K562 (cell line): ENCODE results near the gene TAAR9. TPM values are rescaled to one million over a fixed set of nuclear protein-coding genes. Genes with fewer than 3 reads are reported as not detected.

Experiments used
- ATAC-seq: fragments of 200-7000 bp; cut with Tn5 transposase; 3 replicates; pipeline ENCODE4 v1.9.1; 2020; ENCODE audit warnings: moderate library complexity
- BruUV-seq: library from RNA; stranded (reverse); fragments of 400-500 nt; replicated peaks from 2 replicates; lab custom pipeline; 2021; lab: Mats Ljungman, UMichigan
- CTCF ChIA-PET: fragments of 300-600 bp; formaldehyde crosslinking; extraction: SDS; loops from one replicate; lab custom pipeline; 2021; ENCODE audit warnings: low intra/inter-chr PET ratio; lab: Yijun Ruan, JAX
- POLR2A ChIA-PET: fragments of 300-600, 350-650 bp; sonication (Branson Sonifier 250); formaldehyde crosslinking; extraction: SDS; loops from one replicate; lab custom pipeline; 2021; ENCODE audit warnings: antibody characterized with exemption, inconsistent platforms; lab: Yijun Ruan, JAX
- DNase-seq, 4 experiments: peaks; one replicate each; pipeline versions ENCODE4 v3.0.0 to v3.0.0-alpha.2; 2011 to 2018; ENCODE audit warnings: low spot score in 3 of 4, mixed read lengths in 3 of 4; ENCODE audit errors: extremely low read depth in 1 of 4
- FAIRE-seq: peaks from 2 replicates; lab custom pipeline; 2011; peaks lifted over from hg19 to GRCh38; lab: Jason Lieb, UNC
- H2AFZ ChIP-seq: 2 replicates; pipeline ENCODE4 v1.6.0; 2011; ENCODE audit warnings: low read depth, low read length, control low read depth, inconsistent platforms
- H3K27ac ChIP-seq: fragments of 200-600 bp; 3 replicates; pipeline ENCODE4 v1.8.0; 2011; ENCODE audit warnings: low read depth, mild to moderate bottlenecking, control low read depth, inconsistent platforms, low read length, moderate library complexity, mixed read lengths; ENCODE audit errors: extremely low read depth
- H3K27me3 ChIP-seq, 2 experiments: fragments of 300-600 bp in 1 of 2; 2 replicates in 1 of 2; 3 replicates in 1 of 2; pipeline versions ENCODE4 v1.6.0 to v1.8.0; 2011; ENCODE audit warnings: inconsistent platforms in 2 of 2, low read length in 2 of 2, mild to moderate bottlenecking in 1 of 2, mixed read lengths in 1 of 2, moderate library complexity in 1 of 2; ENCODE audit not compliant: control insufficient read depth in 2 of 2, insufficient read depth in 2 of 2
- H3K36me3 ChIP-seq: fragments of 300-600 bp; 3 replicates; pipeline ENCODE4 v1.8.0; 2011; ENCODE audit warnings: mild to moderate bottlenecking, low read length, inconsistent platforms; ENCODE audit not compliant: control insufficient read depth, insufficient read depth
- H3K4me1 ChIP-seq, 2 experiments: fragments of 200-600 bp in 1 of 2; replicated peaks in 1 of 2; 2 replicates in 1 of 2; 3 replicates in 1 of 2; pipeline versions ENCODE4 v1.5.1 to v1.8.0; 2011; ENCODE audit warnings: inconsistent platforms in 2 of 2, low read length in 2 of 2, mild to moderate bottlenecking in 1 of 2, mixed read lengths in 1 of 2, moderate library complexity in 1 of 2; ENCODE audit not compliant: control insufficient read depth in 2 of 2, insufficient read depth in 2 of 2
- H3K4me2 ChIP-seq: 2 replicates; pipeline ENCODE4 v1.6.1; 2011; ENCODE audit warnings: low read length, control low read depth, inconsistent platforms, mixed read lengths; ENCODE audit not compliant: insufficient read depth
- H3K4me3 ChIP-seq: fragments of 200-600 bp; sonication (generic), shearing (Covaris generic); 2 replicates; pipeline ENCODE4 v1.5.1; 2016; ENCODE audit warnings: control low read depth, inconsistent platforms
- H3K79me2 ChIP-seq: fragments of 200-600 bp; 3 replicates; pipeline ENCODE4 v1.8.0; 2011; ENCODE audit warnings: low read length, inconsistent platforms; ENCODE audit not compliant: control insufficient read depth, insufficient read depth
- H3K9ac ChIP-seq, 2 experiments: 2 replicates each; pipeline versions ENCODE4 v1.6.0 to v1.6.1; 2011; ENCODE audit warnings: low read depth in 2 of 2, low read length in 2 of 2, control low read depth in 1 of 2, inconsistent platforms in 1 of 2, mild to moderate bottlenecking in 1 of 2, mixed read lengths in 1 of 2; ENCODE audit not compliant: insufficient read depth in 1 of 2
- H3K9me1 ChIP-seq: one replicate; pipeline ENCODE4 v1.6.0; 2011; ENCODE audit warnings: inconsistent platforms, mild to moderate bottlenecking, low read length, moderate library complexity; ENCODE audit not compliant: control insufficient read depth, insufficient read depth
- H3K9me3 ChIP-seq: replicated peaks from 2 replicates; pipeline ENCODE4 v1.5.1; 2011; ENCODE audit warnings: low read depth, low read length, inconsistent platforms; ENCODE audit not compliant: control insufficient read depth, insufficient read depth
- H4K20me1 ChIP-seq: replicated peaks from 2 replicates; pipeline ENCODE4 v1.6.1; 2011; ENCODE audit warnings: low read length, inconsistent platforms, mixed read lengths; ENCODE audit not compliant: control insufficient read depth, insufficient read depth
- CC2D1A ChIP-seq: fragments of 450-650 bp; IDR thresholded peaks from 2 replicates; pipeline ENCODE4 v1.6.1; 2017; ENCODE audit warnings: mild to moderate bottlenecking
- DIDO1 ChIP-seq: fragments of 450-650 bp; IDR thresholded peaks from 2 replicates; pipeline ENCODE4 v1.6.1; 2016; ENCODE audit warnings: low read depth, missing biosample characterization, missing genetic modification characterization
- ILF3 ChIP-seq: fragments of 450-650 bp; IDR thresholded peaks from 2 replicates; pipeline ENCODE4 v1.6.1; 2018; ENCODE audit warnings: antibody characterized with exemption, mild to moderate bottlenecking, moderate library complexity, borderline replicate concordance
- NCOA6 ChIP-seq: fragments of 450-650 bp; IDR thresholded peaks from 2 replicates; pipeline ENCODE4 v1.6.1; 2017; ENCODE audit warnings: mild to moderate bottlenecking
- RBBP5 ChIP-seq: fragments of 200-600 bp; sonication (generic); IDR thresholded peaks from 2 replicates; pipeline ENCODE4 v1.6.1; 2012; ENCODE audit warnings: borderline replicate concordance, mild to moderate bottlenecking, low read length, control low read depth, inconsistent platforms; ENCODE audit not compliant: insufficient read depth, poor library complexity, severe bottlenecking
- RCOR1 ChIP-seq, 2 experiments: IDR thresholded peaks; 2 replicates each; pipeline ENCODE4 v1.6.1; 2012; ENCODE audit warnings: low read depth in 2 of 2, low read length in 2 of 2, borderline replicate concordance in 1 of 2, improper control_type of control experiment in 1 of 2
- REST ChIP-seq, 2 experiments: fragments of 450-650 bp; formaldehyde crosslinking in 1 of 2; IDR thresholded peaks; 2 replicates each; pipeline versions ENCODE4 v1.4.0 to v1.6.1; 2014 to 2020; ENCODE audit warnings: mild to moderate bottlenecking in 2 of 2, borderline replicate concordance in 1 of 2, low read depth in 1 of 2
- TBL1XR1 ChIP-seq, 2 experiments: IDR thresholded peaks; 2 replicates each; pipeline ENCODE4 v1.6.1; 2012; ENCODE audit warnings: improper control_type of control experiment in 2 of 2, low read length in 2 of 2, mild to moderate bottlenecking in 1 of 2
- TEAD2 ChIP-seq: fragments of 450-650 bp; IDR thresholded peaks from 2 replicates; pipeline ENCODE4 v1.6.1; 2016; ENCODE audit warnings: missing genetic modification characterization, control low read depth, missing compliant biosample characterization
- TFAM ChIP-seq: fragments of 250-450 bp; sonication (Bioruptor Pico); conservative IDR thresholded peaks from 2 replicates; pipeline ENCODE4 v1.5.0; 2021; ENCODE audit warnings: mild to moderate bottlenecking, moderate library complexity
- ZBTB7A ChIP-seq: IDR thresholded peaks from 2 replicates; pipeline ENCODE4 v1.6.1; 2011; ENCODE audit warnings: low read depth, mild to moderate bottlenecking, low read length, moderate library complexity, borderline replicate concordance; ENCODE audit not compliant: control insufficient read depth
- ZNF263 ChIP-seq: sonication (generic); formaldehyde crosslinking; IDR thresholded peaks from 2 replicates; pipeline ENCODE4 v1.8.0; 2022; ENCODE audit warnings: mild to moderate bottlenecking, missing genetic modification reagents, borderline replicate concordance
- ZNF316 ChIP-seq: fragments of 450-650 bp; IDR thresholded peaks from 2 replicates; pipeline ENCODE4 v1.6.1; 2016
- WGBS: fragments of 100-300 bp; shearing (Covaris generic); methylation state at CpG from one replicate; pipeline ENCODE4 v1.1.6; 2016; ENCODE audit warnings: low coverage, mixed read lengths; ENCODE audit not compliant: insufficient coverage; ENCODE audit errors: missing lambda C conversion rate; 5-methylcytosine and 5-hydroxymethylcytosine counted together
- in situ Hi-C: fragments of 300-500 bp; cut with MboI; formaldehyde crosslinking; loops from 4 replicates; pipeline ENCODE4 v1.15.0; 2018; ENCODE audit warnings: inconsistent platforms, mixed read lengths
- intact Hi-C: fragments of 100-400 bp; cut with micrococcal nuclease; formaldehyde crosslinking; loops from 2 replicates; pipeline ENCODE4 v1.14.2; 2022
- polyA plus RNA-seq, 8 experiments: library from polyadenylated mRNA; depleted of rRNA in 4 of 8; stranded (reverse) in 5 of 8; unstranded in 3 of 8; fragments of >200 nt; fragmentation: Nextera tagmentation in 2 of 8; fragmentation: Illumina TruSeq in 1 of 8; extraction: Ambion mirVana in 2 of 8; extraction: Trizol in 1 of 8; gene quantifications; 2 replicates each; pipeline versions ENCODE4 v1.2.1 to v1.2.3, GENCODE V29; 2011 to 2014; ENCODE audit warnings: inconsistent platforms in 1 of 8, missing spikeins in 1 of 8
- total RNA-seq, 7 experiments: library from RNA; depleted of rRNA in 6 of 7; stranded (reverse); fragments of >200 nt in 6 of 7; fragmentation: Illumina TruSeq in 2 of 7; extraction: Trizol in 2 of 7; gene quantifications; 2 replicates each; pipeline versions ENCODE4 v1.2.1 to v1.2.3, GENCODE V29; 2011 to 2021; ENCODE audit warnings: low replicate concordance in 1 of 7
- TF ChIP-seq, protein P1 (sequence below): IDR thresholded peaks from 2 replicates; pipeline ENCODE4 v1.6.1; 2012; ENCODE audit warnings: low read depth, low read length, improper control_type of control experiment, borderline replicate concordance

TAAR9 gene
- total and polyA plus RNA-seq, 9 of the 15 experiments (the other 6 are each of a cell fraction or from before 2014, with no cell fraction given) = not detected

DNA sequence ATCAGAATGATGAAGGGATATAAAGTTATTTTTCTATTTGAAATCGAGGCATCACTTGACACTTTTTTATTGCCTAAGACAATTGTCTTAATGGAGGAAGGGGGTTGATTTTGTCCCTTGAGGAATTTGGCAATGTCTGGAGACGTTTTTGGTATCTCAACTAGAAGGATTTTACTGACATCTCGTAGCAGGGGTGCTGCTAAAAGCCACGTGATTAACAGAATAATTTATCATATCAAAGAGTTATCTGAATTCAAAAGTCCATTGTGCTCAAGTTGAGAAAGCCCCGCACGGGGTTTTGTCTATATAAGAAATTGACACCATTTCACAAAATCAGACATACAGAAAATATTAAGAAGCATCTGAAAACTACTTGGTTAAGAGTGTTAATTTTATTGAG is 30.5 kb downstream of the TAAR9 start:
- Histone ChIP-seq H3K9ac (no peak overlapping the region), H3K9me1 (no peaks in the 10 kb centered on the region), H3K9me3 (no peaks in the 10 kb centered on the region), H2AFZ (no peak overlapping the region), H3K79me2 (no peaks in the 10 kb centered on the region), H4K20me1 (no peaks in the 10 kb centered on the region), H3K36me3 (no peaks in the 10 kb centered on the region), H3K27ac (no peak overlapping the region), H3K4me2 (no peak overlapping the region), H3K27me3 (peaks cover 0 to 7% of the 10 kb centered on the region in 2 experiments; a peak in 2 of 5 replicates), H3K4me3 (no peak overlapping the region), H3K4me1 (no peaks in the 10 kb centered on the region)
- DNase-seq = no peak
- ATAC-seq = no peak
- no peak for FAIRE-seq
- in situ Hi-C loops = no loop called here
- POLR2A ChIA-PET = no interaction called here
- no TSS peak for BruUV-seq
- 0% methylated on average over 6 of the region's 6 CpGs for WGBS
- intact Hi-C loops = no loop called here
- CTCF ChIA-PET = no interaction called here
- TF ChIP-seq ZNF263 (CRISPR knock-in tag) (no peak), CC2D1A (no peak), NCOA6 (no peak), TFAM (CRISPR knock-in tag) (no peak), TEAD2 (tag) (no peak), ZNF316 (no peak), ZBTB7A (no peak), DIDO1 (no peak), TBL1XR1 (IDR thresholded peaks at IDR 0.05; ENCODE audit: low read length in 2 of 2) (no peak), ILF3 (no peak), RCOR1 (IDR thresholded peaks at IDR 0.05; ENCODE audit: borderline replicate concordance in 1 of 2, low read depth in 2 of 2, low read length in 2 of 2) (no peak), REST (IDR thresholded peaks at IDR 0.05; ENCODE audit: borderline replicate concordance) (no peak), REST (CRISPR knock-in tag; IDR thresholded peaks at IDR 0.05; ENCODE audit: low read depth) (no peak), RBBP5 (no peak)
- TF ChIP-seq, protein P1, sequence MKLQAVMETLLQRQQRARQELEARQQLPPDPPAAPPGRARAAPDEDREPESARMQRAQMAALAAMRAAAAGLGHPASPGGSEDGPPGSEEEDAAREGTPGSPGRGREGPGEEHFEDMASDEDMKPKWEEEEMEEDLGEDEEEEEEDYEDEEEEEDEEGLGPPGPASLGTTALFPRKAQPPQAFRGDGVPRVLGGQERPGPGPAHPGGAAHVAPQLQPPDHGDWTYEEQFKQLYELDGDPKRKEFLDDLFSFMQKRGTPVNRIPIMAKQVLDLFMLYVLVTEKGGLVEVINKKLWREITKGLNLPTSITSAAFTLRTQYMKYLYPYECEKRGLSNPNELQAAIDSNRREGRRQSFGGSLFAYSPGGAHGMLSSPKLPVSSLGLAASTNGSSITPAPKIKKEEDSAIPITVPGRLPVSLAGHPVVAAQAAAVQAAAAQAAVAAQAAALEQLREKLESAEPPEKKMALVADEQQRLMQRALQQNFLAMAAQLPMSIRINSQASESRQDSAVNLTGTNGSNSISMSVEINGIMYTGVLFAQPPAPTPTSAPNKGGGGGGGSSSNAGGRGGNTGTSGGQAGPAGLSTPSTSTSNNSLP = no peak
